ENCODE data around the gene VGF. TPM values are rescaled to one million over a fixed set of nuclear protein-coding genes. Genes with fewer than 3 reads are reported as not detected.

Gene VGF
- total and polyA plus RNA-seq, 2 donors (not counting 3 experiments of a cell fraction or from before 2014, with no cell fraction given): 0.03 TPM; not detected in 1

GRCh38 chr7:101170617-101171441 is 5.5 kb upstream of the VGF start:
- no TSS peak for BruUV-seq (replicated peaks)
- Histone ChIP-seq H4K20me1 (replicated peaks; ENCODE audit: control insufficient read depth, extremely low read depth, insufficient read depth, low read length) (no peaks in the 10 kb centered on the region), H3K27me3 (ENCODE audit: control insufficient read depth in 2 of 2, insufficient read depth in 2 of 2, low read length in 2 of 2) (peaks cover 88% of the 10 kb centered on the region in 2 experiments), H3K9me1 (replicated peaks; ENCODE audit: control insufficient read depth, extremely low read depth, insufficient read depth, low read length) (no peaks in the 10 kb centered on the region), H3K4me1 (ENCODE audit: control insufficient read depth, extremely low read depth, insufficient read depth, low read length) (peaks cover under 1% of the 10 kb centered on the region), H2AFZ (ENCODE audit: low read depth, low read length) (no peak overlapping the region), H3K4me2 (ENCODE audit: insufficient read depth, low read length) (no peak overlapping the region), H3K27ac (ENCODE audit: insufficient read depth, low read depth, low read length) (no peak overlapping the region), H3K9me3 (replicated peaks; ENCODE audit: control insufficient read depth, insufficient read depth, low read length) (no peaks in the 10 kb centered on the region), H3K36me3 (ENCODE audit: control insufficient read depth in 2 of 2, extremely low read depth in 1 of 2, insufficient read depth in 2 of 2, low read length in 2 of 2) (no peaks in the 10 kb centered on the region), H3K79me2 (ENCODE audit: control insufficient read depth, insufficient read depth, low read length) (no peaks in the 10 kb centered on the region), H3K4me3 (replicated peaks in 1 of 3; ENCODE audit: insufficient read depth in 1 of 3, low read depth in 1 of 3, low read length in 3 of 3) (no peak overlapping the region), H3K9ac (replicated peaks; ENCODE audit: extremely low read depth, insufficient read depth, low read length) (no peak overlapping the region)
- DNase-seq (ENCODE audit: low read depth, low spot score) (no peak), FAIRE-seq (no peak)
- no peak for TF ChIP-seq FOS (IDR thresholded peaks at IDR 0.05; ENCODE audit: borderline replicate concordance, insufficient read depth, low read length)
- TF ChIP-seq EZH2 (IDR thresholded peaks at IDR 0.05; ENCODE audit: borderline replicate concordance, low read depth, low read length, severe bottlenecking): peak; percentile 20
- dilution Hi-C loops (cut with MboI; ENCODE audit: extremely low pct_ligation_motif_present, low sequenced_read_pairs): no loop called here
- ChIA-PET POLR2A (no interaction called here), CTCF (interaction anchor here (0.8 to 3.1 kb wide), 11 partner anchors 12 to 112 kb away, joined by 3 to 49 read pairs (median 6); partner anchors contain the start of genes PLOD3 and ZNHIT1)
- intact Hi-C loops (cut with micrococcal nuclease): loop anchor here (10.0 kb wide), 1 partner anchor 564 kb away; no protein-coding TSS in a partner anchor

GRCh38 chr7:101169838-101170551 is 4.6 kb upstream of the VGF start:
- Histone ChIP-seq H3K36me3 (ENCODE audit: control insufficient read depth in 2 of 2, extremely low read depth in 1 of 2, insufficient read depth in 2 of 2, low read length in 2 of 2) (no peaks in the 10 kb centered on the region), H3K79me2 (ENCODE audit: control insufficient read depth, insufficient read depth, low read length) (no peaks in the 10 kb centered on the region), H4K20me1 (replicated peaks; ENCODE audit: control insufficient read depth, extremely low read depth, insufficient read depth, low read length) (no peaks in the 10 kb centered on the region), H3K4me2 (ENCODE audit: insufficient read depth, low read length) (no peak overlapping the region), H3K4me1 (ENCODE audit: control insufficient read depth, extremely low read depth, insufficient read depth, low read length) (peaks cover 3% of the 10 kb centered on the region), H3K9ac (replicated peaks; ENCODE audit: extremely low read depth, insufficient read depth, low read length) (no peak overlapping the region), H3K9me3 (replicated peaks; ENCODE audit: control insufficient read depth, insufficient read depth, low read length) (no peaks in the 10 kb centered on the region), H3K27me3 (ENCODE audit: control insufficient read depth in 2 of 2, insufficient read depth in 2 of 2, low read length in 2 of 2) (peaks cover 83 to 85% of the 10 kb centered on the region in 2 experiments), H3K4me3 (replicated peaks in 1 of 3; ENCODE audit: insufficient read depth in 1 of 3, low read depth in 1 of 3, low read length in 3 of 3) (no peak overlapping the region), H2AFZ (ENCODE audit: low read depth, low read length) (no peak overlapping the region), H3K9me1 (replicated peaks; ENCODE audit: control insufficient read depth, extremely low read depth, insufficient read depth, low read length) (no peaks in the 10 kb centered on the region), H3K27ac (ENCODE audit: insufficient read depth, low read depth, low read length) (no peak overlapping the region)
- DNase-seq (ENCODE audit: low read depth, low spot score): peak; percentile 71
- CTCF ChIA-PET: interaction anchor here (0.8 to 3.1 kb wide), 10 partner anchors 11 to 113 kb away, joined by 3 to 49 read pairs (median 5); partner anchors contain the start of genes PLOD3 and ZNHIT1
- FAIRE-seq: peak; percentile 83
- dilution Hi-C loops (cut with MboI; ENCODE audit: extremely low pct_ligation_motif_present, low sequenced_read_pairs): no loop called here
- intact Hi-C loops (cut with micrococcal nuclease): loop anchor here (1.0 to 10.0 kb wide), 5 partner anchors 22 to 565 kb away; partner anchors contain the start of gene ACHE
- TF ChIP-seq CTCF (IDR thresholded peaks at IDR 0.05; ENCODE audit: extremely low read depth in 1 of 2, insufficient read depth in 1 of 2, low read depth in 1 of 2, low read length in 2 of 2) (peak; percentile 90 to 98), POLR2A (IDR thresholded peaks at IDR 0.05; ENCODE audit: low read depth, low read length) (no peak), EZH2 (IDR thresholded peaks at IDR 0.05; ENCODE audit: borderline replicate concordance, low read depth, low read length, severe bottlenecking) (no peak)
- POLR2A ChIA-PET: no interaction called here
- no TSS peak for BruUV-seq (replicated peaks)

All from endothelial cell of umbilical vein (primary cell).